ENCODE data around the gene PRR30. TPM values are rescaled to one million over a fixed set of nuclear protein-coding genes. Genes with fewer than 3 reads are reported as not detected.
A peak's percentile ranks its signal among the peaks of the same experiment; 100 is the strongest.

PRR30 gene
- polyA plus RNA-seq, 2 of the 4 experiments (the other 2 are of a cell fraction) = not detected

DNA sequence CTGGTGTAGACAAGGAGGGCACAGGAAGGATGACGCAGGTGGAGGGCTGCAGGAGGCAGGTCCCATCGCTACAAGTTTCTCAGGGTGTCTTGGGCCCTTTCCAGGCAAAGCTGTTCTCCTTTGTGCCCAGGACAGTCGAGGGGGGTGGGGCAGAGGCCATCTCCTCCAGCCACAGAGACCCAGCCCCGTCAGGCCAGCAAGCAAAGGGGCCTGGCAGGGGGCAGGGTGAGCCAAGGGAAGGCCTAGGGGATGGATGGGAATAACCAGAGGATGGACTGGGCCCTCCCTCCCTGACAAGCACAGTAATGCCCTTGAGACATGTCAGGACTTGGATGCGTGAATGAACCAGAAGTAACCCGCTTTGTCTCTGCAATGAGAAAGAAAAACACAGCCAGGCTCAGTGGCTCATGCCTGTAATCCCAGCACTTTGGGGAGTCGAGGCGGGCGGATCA, 15.9 kb upstream of the PRR30 start:
- H3K4me1 ChIP-seq = 0 out of 3 replicates have a peak, but pooled peaks cover 8% of the 10 kb centered on the region
- no peak overlapping the region for H3K4me2 ChIP-seq
- ATAC-seq (no peak), DNase-seq (ENCODE audit: low read depth in 1 of 2, low spot score in 1 of 2) (no peak), FAIRE-seq (no peak)
- CTCF ChIA-PET = interaction anchor here (1.2 to 5.1 kb wide), 6 partner anchors 14 to 148 kb away, joined by 3 to 36 read pairs (median 5); no protein-coding TSS in a partner anchor
- H3K27ac ChIP-seq = no peak overlapping the region
- no peaks in the 10 kb centered on the region for H3K9me3 ChIP-seq
- TF ChIP-seq PHF8 (IDR thresholded peaks at IDR 0.05; ENCODE audit: borderline replicate concordance, low read depth) = no peak
- TF ChIP-seq, protein P1, sequence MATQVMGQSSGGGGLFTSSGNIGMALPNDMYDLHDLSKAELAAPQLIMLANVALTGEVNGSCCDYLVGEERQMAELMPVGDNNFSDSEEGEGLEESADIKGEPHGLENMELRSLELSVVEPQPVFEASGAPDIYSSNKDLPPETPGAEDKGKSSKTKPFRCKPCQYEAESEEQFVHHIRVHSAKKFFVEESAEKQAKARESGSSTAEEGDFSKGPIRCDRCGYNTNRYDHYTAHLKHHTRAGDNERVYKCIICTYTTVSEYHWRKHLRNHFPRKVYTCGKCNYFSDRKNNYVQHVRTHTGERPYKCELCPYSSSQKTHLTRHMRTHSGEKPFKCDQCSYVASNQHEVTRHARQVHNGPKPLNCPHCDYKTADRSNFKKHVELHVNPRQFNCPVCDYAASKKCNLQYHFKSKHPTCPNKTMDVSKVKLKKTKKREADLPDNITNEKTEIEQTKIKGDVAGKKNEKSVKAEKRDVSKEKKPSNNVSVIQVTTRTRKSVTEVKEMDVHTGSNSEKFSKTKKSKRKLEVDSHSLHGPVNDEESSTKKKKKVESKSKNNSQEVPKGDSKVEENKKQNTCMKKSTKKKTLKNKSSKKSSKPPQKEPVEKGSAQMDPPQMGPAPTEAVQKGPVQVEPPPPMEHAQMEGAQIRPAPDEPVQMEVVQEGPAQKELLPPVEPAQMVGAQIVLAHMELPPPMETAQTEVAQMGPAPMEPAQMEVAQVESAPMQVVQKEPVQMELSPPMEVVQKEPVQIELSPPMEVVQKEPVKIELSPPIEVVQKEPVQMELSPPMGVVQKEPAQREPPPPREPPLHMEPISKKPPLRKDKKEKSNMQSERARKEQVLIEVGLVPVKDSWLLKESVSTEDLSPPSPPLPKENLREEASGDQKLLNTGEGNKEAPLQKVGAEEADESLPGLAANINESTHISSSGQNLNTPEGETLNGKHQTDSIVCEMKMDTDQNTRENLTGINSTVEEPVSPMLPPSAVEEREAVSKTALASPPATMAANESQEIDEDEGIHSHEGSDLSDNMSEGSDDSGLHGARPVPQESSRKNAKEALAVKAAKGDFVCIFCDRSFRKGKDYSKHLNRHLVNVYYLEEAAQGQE (IDR thresholded peaks at IDR 0.05) = no peak
- POLR2A ChIA-PET = no interaction called here
- 64% methylated on average over 9 of the region's 9 CpGs for WGBS (ENCODE audit: missing lambda C conversion rate)
- H3K4me3 ChIP-seq = no peak overlapping the region

DNA sequence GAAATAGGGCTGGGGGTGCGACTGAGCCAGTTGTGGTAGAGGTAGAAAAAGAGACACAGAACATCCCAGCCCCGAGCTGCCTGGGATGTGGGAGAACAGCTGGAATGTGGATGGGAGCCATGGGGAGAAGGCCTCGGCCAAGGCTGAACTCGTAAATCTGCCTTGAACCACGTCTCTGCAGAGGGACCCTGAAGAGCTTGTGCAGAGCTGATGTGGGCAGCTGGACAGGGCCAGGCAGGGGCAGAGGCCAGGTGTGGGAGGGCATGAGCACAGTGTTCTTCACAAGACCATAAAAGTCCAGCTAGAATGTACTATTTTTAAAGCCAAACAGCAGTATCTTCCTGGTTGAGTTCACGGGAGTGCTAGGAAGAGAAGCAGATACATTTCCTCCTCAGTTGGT, 15.3 kb upstream of the PRR30 start:
- Histone ChIP-seq H3K27ac (no peak overlapping the region), H3K4me3 (no peak overlapping the region), H3K4me2 (no peak overlapping the region), H3K9me3 (no peaks in the 10 kb centered on the region), H3K4me1 (0 out of 3 replicates have a peak, but pooled peaks cover 8% of the 10 kb centered on the region)
- TF ChIP-seq GATA3 (IDR thresholded peaks at IDR 0.05; ENCODE audit: borderline replicate concordance) (no peak), FOSL2 (IDR thresholded peaks at IDR 0.05) (no peak), FOSL2 (CRISPR knock-in tag; IDR thresholded peaks at IDR 0.05) (no peak), NFE2L2 (conservative IDR thresholded peaks at IDR 0.05; ENCODE audit: low read length) (no peak), CHD4 (IDR thresholded peaks at IDR 0.05; ENCODE audit: borderline replicate concordance) (no peak), PHF8 (IDR thresholded peaks at IDR 0.05; ENCODE audit: borderline replicate concordance, low read depth) (no peak), POLR2AphosphoS2 (conservative IDR thresholded peaks at IDR 0.05; ENCODE audit: low read length) (no peak)
- TF ChIP-seq, protein P2, sequence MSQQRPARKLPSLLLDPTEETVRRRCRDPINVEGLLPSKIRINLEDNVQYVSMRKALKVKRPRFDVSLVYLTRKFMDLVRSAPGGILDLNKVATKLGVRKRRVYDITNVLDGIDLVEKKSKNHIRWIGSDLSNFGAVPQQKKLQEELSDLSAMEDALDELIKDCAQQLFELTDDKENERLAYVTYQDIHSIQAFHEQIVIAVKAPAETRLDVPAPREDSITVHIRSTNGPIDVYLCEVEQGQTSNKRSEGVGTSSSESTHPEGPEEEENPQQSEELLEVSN (IDR thresholded peaks at IDR 0.05; ENCODE audit: borderline replicate concordance, low read depth) = no peak
- TF ChIP-seq, protein P3, sequence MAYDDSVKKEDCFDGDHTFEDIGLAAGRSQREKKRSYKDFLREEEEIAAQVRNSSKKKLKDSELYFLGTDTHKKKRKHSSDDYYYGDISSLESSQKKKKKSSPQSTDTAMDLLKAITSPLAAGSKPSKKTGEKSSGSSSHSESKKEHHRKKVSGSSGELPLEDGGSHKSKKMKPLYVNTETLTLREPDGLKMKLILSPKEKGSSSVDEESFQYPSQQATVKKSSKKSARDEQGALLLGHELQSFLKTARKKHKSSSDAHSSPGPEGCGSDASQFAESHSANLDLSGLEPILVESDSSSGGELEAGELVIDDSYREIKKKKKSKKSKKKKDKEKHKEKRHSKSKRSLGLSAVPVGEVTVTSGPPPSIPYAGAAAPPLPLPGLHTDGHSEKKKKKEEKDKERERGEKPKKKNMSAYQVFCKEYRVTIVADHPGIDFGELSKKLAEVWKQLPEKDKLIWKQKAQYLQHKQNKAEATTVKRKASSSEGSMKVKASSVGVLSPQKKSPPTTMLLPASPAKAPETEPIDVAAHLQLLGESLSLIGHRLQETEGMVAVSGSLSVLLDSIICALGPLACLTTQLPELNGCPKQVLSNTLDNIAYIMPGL (CRISPR knock-in tag; IDR thresholded peaks at IDR 0.05; ENCODE audit: borderline replicate concordance) = no peak
- FAIRE-seq = no peak
- POLR2A ChIA-PET = no interaction called here
- 81% methylated on average over 6 of the region's 6 CpGs for WGBS (ENCODE audit: missing lambda C conversion rate)
- no peak for DNase-seq (ENCODE audit: low read depth in 1 of 2, low spot score in 1 of 2)
- CTCF ChIA-PET = interaction anchor here (1.2 to 5.1 kb wide), 6 partner anchors 14 to 149 kb away, joined by 3 to 36 read pairs (median 5); no protein-coding TSS in a partner anchor
- no peak for ATAC-seq

DNA sequence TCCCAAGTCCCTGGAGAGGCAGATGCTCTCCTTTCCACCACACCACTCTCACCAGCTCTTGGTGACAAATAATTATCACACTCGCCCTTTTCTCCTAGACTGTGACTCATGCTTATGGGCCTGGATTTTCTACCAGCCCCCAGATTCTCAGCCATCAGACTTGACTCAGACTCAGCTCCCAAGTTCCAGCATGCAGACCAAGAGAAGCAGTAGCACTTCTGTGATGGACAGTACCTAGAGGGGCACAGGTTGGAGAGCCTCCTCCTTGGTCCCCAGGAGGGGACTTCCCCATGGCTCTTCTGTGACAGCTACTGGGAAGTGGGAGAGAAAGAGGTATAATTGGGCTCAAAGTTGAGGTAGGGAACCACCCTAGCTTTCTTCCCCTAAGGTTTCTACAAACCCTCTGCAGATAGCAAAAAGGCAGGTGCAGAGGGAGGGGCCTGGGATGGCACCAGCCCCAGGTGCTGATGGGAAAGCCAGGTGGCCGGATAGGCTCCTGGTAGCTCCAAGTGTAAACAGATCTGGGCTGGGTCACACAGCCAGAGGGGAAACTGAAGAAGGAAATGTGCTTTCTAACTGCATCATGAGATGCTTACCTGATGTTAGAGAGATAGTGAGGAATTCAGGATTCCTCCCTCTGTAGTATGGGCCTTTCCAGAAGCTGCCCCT, 13.7 kb upstream of the PRR30 start:
- H3K4me3 ChIP-seq = no peak overlapping the region
- H3K4me1 ChIP-seq = 0 out of 3 replicates have a peak, but pooled peaks cover 8% of the 10 kb centered on the region
- ATAC-seq (peak in 1 of 2 experiments; percentile 13; a peak in 2 of 6 replicates), FAIRE-seq (no peak), DNase-seq (ENCODE audit: low read depth in 1 of 2, low spot score in 1 of 2) (no peak)
- ChIA-PET POLR2A (no interaction called here), CTCF (interaction anchor here (0.8 to 5.1 kb wide), 13 partner anchors 10 to 151 kb away, joined by 3 to 36 read pairs (median 4); partner anchors contain the start of gene PREB)
- TF ChIP-seq, protein P4, sequence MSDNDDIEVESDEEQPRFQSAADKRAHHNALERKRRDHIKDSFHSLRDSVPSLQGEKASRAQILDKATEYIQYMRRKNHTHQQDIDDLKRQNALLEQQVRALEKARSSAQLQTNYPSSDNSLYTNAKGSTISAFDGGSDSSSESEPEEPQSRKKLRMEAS (IDR thresholded peaks at IDR 0.05) = no peak
- TF ChIP-seq HOXB13 (CRISPR knock-in tag; IDR thresholded peaks at IDR 0.05; ENCODE audit: low read depth) (no peak), RAD21 (conservative IDR thresholded peaks at IDR 0.05 in 1 of 2, IDR thresholded peaks at IDR 0.05 in 1 of 2) (no peak), RFX5 (IDR thresholded peaks at IDR 0.05) (no peak), RCOR1 (IDR thresholded peaks at IDR 0.05; ENCODE audit: low read depth, low read length) (no peak), EHF (CRISPR knock-in tag; IDR thresholded peaks at IDR 0.05) (no peak), KDM1A (IDR thresholded peaks at IDR 0.05; ENCODE audit: low read depth) (no peak), FOXS1 (CRISPR knock-in tag; IDR thresholded peaks at IDR 0.05) (no peak), KDM5A (IDR thresholded peaks at IDR 0.05) (no peak)
- TF ChIP-seq, protein P5, sequence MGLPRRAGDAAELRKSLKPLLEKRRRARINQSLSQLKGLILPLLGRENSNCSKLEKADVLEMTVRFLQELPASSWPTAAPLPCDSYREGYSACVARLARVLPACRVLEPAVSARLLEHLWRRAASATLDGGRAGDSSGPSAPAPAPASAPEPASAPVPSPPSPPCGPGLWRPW (IDR thresholded peaks at IDR 0.05) = no peak
- H3K4me2 ChIP-seq = no peak overlapping the region
- no peak overlapping the region for H3K27ac ChIP-seq
- 81% methylated on average over 2 of the region's 2 CpGs for WGBS (ENCODE audit: missing lambda C conversion rate)
- H3K9me3 ChIP-seq = no peaks in the 10 kb centered on the region
